Measurements from ENCODE around the gene KDM5B.

KDM5B gene

DNA sequence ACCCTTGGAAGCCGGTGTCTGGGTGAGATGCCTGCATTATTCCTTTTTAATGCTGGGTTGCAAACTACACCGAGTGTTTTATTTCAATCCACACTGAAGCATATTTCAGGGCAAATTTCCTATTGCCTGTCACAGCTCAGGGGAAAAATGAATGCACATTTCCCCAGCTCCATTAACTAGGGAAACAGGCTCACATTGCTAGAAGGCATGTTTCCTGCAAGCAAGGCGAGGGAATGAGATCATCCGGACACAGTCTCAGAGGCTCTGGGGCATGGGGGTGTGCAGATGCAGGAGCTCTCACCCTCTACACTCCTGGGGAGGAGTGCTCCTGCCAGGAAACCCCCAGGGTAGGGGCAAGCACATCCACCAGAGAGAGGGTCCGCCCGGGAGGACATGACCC, 122.6 kb downstream of the KDM5B start:
- DNase-seq (ENCODE audit: low read depth in 2 of 2), result no peak

DNA sequence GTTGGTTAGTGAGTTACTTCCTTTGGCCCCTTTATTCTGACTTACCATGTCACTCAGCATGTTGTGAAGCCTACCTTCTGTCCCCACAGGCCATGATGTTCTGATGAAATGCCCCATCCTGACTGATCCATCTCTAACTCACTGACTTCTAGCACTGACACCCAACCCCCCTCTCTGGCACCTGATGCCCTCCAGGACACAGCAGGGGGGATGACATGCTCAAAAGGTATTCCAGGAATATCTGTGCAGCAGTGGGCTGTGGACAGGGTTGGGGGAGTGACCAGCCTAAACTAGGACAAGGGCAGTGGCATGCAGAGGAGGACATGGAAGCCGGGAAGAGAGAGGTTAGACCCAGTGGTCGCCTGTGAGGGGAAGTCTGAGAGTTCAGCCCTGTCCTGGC, 123.5 kb downstream of the KDM5B start:
- DNase-seq (ENCODE audit: low read depth in 2 of 2), result no peak

DNA sequence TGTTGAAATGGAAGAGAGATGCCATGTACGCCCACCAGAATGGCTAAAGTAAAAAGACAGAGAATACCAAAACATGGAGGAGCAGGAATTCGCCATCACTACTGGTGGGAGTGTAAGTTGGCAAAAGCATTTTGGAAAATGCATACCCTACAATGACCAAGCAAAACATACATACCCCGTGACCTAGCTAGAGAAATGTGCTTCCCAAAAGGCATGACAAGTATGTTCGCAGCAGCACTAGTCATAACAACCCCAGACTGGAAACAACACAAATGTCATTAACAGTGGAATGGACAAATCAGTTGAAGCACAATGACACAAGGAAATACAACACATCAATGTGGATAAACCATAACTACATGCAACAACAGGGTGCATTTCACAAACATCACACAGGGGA, 125.2 kb downstream of the KDM5B start:
- no peak for DNase-seq (ENCODE audit: low read depth in 2 of 2)

DNA sequence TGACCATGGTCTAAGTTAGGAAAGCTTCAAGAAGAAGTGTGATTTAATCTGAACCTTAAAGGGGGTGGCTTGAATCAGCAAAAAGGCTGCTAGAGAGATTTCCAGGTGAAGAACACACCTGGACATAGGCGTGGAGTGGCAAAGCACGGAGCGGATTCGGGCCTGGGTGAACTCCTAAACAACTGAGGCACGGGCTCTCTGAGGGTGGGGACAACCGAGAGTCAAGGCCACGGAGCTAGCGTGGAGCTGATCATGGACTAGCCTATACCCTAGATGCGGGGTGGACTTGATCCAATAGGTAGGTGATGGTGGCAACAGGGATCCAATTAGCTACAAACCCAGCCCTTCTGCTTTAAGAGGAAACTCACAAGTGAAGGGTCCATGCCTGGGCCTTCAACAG, 125.7 kb downstream of the KDM5B start:
- no peak for DNase-seq (ENCODE audit: low read depth in 2 of 2)

DNA sequence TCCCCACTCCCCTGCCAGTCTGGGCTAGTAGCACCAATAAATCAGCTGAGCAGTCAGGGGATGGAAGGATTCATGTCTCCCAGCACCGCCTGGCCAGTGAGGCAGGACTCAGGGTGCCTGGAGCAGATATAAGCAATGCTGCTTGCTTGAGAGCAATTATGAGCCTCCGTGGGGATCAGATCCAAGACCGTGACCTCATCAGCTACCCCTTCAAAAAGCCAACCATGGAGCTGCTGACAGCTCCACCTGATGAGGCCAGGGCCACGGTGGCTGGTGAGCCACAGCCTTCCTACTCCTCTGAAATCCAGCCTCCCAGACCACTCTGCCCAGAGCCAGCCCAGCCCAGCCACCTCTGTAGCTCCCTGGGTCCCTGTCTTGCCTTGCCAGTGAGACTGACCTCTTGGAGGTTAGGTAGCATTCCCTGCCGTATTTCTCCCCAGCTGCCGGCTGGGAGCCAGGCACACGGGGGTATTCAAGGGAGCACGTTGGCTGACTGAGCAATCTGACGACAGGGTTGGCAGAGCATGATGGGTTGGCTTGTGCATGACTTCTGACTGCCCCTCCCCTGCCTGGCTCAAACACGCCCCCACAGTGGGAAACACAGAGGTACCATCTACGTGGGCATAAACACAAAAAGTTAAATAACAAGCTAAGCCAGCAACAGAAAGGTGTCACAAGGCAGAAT, 126.3 kb downstream of the KDM5B start:
- no peak for DNase-seq (ENCODE audit: low read depth in 2 of 2)

DNA sequence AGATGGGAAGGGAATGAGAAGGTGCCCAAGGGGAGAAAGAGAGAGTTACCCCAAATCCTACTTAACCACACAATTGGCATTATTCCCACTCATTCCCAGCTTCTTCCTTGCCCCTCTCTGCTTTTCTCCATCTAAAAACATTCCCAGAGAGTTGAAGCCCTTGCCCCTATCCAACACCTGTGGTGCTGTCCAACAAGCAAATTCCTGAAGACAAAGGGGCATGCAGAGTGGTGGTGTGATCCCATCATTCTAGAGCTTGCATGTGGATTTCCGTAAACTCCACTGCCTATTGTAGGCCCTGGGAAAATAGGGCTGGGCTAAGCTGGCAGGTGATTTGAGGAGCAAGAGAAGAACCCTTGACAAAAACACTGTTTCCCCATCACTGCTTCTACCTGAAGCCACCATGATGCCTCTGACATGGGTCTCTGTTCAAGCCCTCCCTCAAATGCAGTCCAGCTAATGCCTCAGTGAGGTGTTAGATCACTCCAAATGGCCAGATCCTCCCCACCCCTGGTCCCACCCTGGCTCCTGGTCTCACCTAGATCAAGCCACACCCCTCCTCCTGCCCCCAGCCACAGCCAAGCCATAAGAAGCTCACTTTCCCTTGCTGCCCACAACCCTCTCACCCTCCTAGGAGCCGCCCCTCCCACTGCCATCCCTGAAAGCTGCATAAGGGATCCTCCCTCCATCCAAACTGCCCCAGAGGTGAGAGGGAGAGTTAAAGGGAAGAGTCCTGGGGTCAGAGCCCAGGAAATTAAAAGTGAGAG, 127.5 kb downstream of the KDM5B start:
- no peak for DNase-seq (ENCODE audit: low read depth in 2 of 2)

DNA sequence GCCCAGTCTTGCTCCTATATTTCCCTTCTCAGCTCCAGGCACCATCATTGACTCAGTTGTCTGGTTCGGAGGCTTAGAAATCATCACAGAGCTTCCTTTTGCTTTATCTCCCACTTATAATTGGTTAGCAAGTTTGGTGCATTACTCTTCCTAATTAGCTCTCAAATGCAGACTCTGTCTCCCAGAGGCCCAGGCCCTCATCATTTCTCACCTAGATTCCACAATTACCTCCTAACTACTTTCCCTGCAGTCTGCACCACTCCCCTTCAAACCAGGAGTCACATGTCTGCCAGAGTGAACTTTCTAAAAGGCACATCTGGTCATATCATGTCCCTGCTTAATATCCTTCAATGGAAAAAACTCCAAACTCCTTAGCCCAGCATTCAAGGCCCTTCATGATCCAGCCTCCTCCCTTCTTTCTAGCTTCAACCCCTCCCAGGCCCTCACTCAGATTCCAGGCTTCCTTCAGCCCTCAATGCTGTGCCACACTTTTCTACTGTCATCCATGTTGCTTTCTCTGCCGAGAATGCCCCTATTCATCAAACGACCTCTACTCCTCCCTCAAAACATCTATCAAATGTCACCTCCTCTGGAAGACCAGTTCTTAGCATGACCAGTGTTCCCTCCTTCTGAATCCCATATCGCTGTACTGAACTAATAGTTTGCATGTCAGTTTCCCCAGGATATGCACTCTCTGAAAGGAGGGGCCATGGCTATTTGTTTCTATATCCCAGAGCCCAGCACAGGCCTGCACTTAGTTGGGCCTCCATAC, 128.6 kb downstream of the KDM5B start:
- DNase-seq (ENCODE audit: low read depth in 2 of 2), result no peak

DNA sequence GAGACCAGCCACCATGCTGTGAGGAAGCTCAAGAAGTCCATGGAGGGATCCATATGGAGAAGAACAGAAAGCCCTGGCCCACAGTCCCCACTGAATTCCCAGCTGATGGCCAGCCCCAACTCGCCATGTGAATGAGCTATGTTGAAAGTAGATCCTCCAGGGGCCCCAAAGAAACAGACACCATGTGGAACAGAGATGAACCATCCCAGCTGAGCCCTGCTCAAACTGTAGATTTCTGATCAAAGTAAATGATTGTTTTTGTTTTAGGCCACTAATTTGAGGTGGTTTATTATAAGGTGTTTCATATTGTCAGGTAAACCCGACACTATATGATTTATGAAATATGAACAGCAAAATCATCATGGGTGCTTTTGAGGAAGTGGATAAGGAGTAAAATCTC, 130.8 kb downstream of the KDM5B start:
- DNase-seq (ENCODE audit: low read depth in 2 of 2), result no peak
